ENCODE results near the gene LTV1. TPM values are rescaled to one million over a fixed set of nuclear protein-coding genes. Genes with fewer than 3 reads are reported as not detected.

LTV1 gene
- total RNA-seq, 1 experiment from 2014 or later = 20.7 TPM

GRCh38 chr6:143802833-143803565 lies 40.1 kb upstream of the LTV1 start:
- Histone ChIP-seq H3K36me3 (ENCODE audit: low read depth, low read length) (no peaks in the 10 kb centered on the region), H3K4me1 (ENCODE audit: insufficient read depth, low read length) (no peaks in the 10 kb centered on the region), H3K9ac (ENCODE audit: low read length) (no peak overlapping the region), H3K4me2 (ENCODE audit: low read length) (no peak overlapping the region), H3K27ac (ENCODE audit: low read length) (no peak overlapping the region), H3K27me3 (ENCODE audit: low read length) (no peaks in the 10 kb centered on the region), H4K20me1 (ENCODE audit: low read length) (no peaks in the 10 kb centered on the region), H3K9me2 (replicated peaks; ENCODE audit: low read length) (no peaks in the 10 kb centered on the region), H3F3A (ENCODE audit: low read length, unreplicated experiment) (no peaks in the 10 kb centered on the region), H3K79me2 (ENCODE audit: low read length) (no peaks in the 10 kb centered on the region), H3K9me3 (ENCODE audit: low read length) (no peaks in the 10 kb centered on the region), H2AFZ (ENCODE audit: low read length) (no peak overlapping the region), H3K4me3 (ENCODE audit: low read length) (no peak overlapping the region)
- intact Hi-C loops (cut with micrococcal nuclease) = no loop called here
- ChIA-PET POLR2A (ENCODE audit: unreplicated experiment) (no interaction called here), CTCF (no interaction called here)
- no peak for TF ChIP-seq EZH2 (IDR thresholded peaks at IDR 0.05; ENCODE audit: low read length, unreplicated experiment)
- no peak for TF ChIP-seq CTCF (conservative IDR thresholded peaks at IDR 0.05; ENCODE audit: low read depth, low read length)
- no peak for TF ChIP-seq EZH2phosphoT487 (IDR thresholded peaks at IDR 0.05; ENCODE audit: borderline replicate concordance, low read length)
- DNase-seq (no peak), ATAC-seq (no peak)
- no TSS peak for BruUV-seq (replicated peaks)

DNA sequence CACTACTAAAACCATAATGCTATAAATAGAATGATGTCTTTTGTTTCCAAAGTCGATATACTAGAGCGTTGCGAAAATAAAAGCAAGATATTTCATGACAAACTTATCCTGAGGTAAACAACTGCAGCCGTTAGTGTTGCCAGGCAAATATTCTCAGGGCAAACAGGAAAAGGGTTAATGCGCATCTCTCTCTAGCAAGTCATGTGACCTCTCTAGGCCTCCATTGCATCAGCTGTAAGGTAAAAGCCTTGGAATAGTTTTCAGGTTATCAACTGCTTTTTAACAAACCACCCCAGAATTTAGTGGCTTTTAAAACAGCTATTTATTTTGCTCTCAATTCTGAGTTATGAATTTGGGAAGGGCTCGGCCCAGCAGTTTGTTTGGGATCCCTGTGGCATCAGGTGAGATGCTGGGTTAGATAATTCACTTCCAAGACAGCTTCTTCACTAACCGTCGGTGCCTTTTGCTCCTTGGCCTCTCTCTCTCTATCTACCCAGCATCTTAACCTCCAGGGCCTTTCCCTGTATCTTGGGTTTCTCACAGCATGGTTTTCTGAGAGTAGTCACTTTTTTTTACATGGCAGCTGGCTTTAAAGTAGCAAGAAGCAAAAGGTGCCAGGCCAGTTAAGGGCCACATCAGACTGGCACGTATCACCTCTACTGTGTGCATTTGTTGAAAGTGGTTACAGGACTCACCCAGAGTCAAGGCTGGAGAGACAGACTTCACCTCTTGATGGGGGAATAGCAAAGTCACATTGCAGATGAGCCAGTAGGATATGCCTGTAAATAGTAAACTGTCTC lies 39.2 kb upstream of the LTV1 start:
- intact Hi-C loops (cut with micrococcal nuclease) = no loop called here
- no peaks in the 10 kb centered on the region for H3K36me3 ChIP-seq (ENCODE audit: low read depth, low read length)
- no peaks in the 10 kb centered on the region for H3F3A ChIP-seq (ENCODE audit: low read length, unreplicated experiment)
- BruUV-seq (replicated peaks) = no TSS peak
- ChIA-PET POLR2A (ENCODE audit: unreplicated experiment) (no interaction called here), CTCF (no interaction called here)
- H3K79me2 ChIP-seq (ENCODE audit: low read length) = no peaks in the 10 kb centered on the region
- no peak overlapping the region for H3K4me2 ChIP-seq (ENCODE audit: low read length)
- DNase-seq = no peak
- ATAC-seq = no peak
- H4K20me1 ChIP-seq (ENCODE audit: low read length) = no peaks in the 10 kb centered on the region
- H3K27me3 ChIP-seq (ENCODE audit: low read length) = no peaks in the 10 kb centered on the region
- no peak overlapping the region for H3K9ac ChIP-seq (ENCODE audit: low read length)
- H3K4me1 ChIP-seq (ENCODE audit: insufficient read depth, low read length) = no peaks in the 10 kb centered on the region
- H3K9me3 ChIP-seq (ENCODE audit: low read length) = no peaks in the 10 kb centered on the region
- H3K9me2 ChIP-seq (replicated peaks; ENCODE audit: low read length) = no peaks in the 10 kb centered on the region
- H2AFZ ChIP-seq (ENCODE audit: low read length) = no peak overlapping the region
- no peak overlapping the region for H3K4me3 ChIP-seq (ENCODE audit: low read length)
- TF ChIP-seq EZH2phosphoT487 (IDR thresholded peaks at IDR 0.05; ENCODE audit: borderline replicate concordance, low read length) (no peak), CTCF (conservative IDR thresholded peaks at IDR 0.05; ENCODE audit: low read depth, low read length) (no peak), EZH2 (IDR thresholded peaks at IDR 0.05; ENCODE audit: low read length, unreplicated experiment) (no peak)
- H3K27ac ChIP-seq (ENCODE audit: low read length) = no peak overlapping the region

DNA sequence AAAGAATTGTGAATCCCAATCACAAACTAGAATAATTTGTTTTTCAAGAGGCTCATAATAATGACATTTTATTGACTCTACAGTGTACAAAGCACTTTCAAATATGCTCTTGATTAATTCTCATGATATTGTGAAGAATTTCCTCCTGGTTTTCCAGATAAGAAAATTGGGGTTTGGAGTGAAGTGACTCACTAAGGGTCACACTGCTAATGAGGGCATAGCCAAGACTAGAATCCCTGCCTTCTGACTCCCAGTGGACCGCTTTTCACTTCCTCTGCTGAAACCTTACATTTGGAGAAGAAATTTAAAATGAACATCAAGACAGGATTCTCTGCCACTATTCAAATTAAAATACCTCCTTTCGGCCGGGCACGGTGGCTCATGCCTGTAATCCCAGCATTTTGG lies 38.3 kb upstream of the LTV1 start:
- no peak overlapping the region for H3K4me2 ChIP-seq (ENCODE audit: low read length)

More for the DNA sequence above, 38.3 kb upstream of the LTV1 start:
- Histone ChIP-seq H3K9me3 (ENCODE audit: low read length) (no peaks in the 10 kb centered on the region), H3K27ac (ENCODE audit: low read length) (no peak overlapping the region), H2AFZ (ENCODE audit: low read length) (no peak overlapping the region), H4K20me1 (ENCODE audit: low read length) (no peaks in the 10 kb centered on the region), H3K36me3 (ENCODE audit: low read depth, low read length) (no peaks in the 10 kb centered on the region), H3K27me3 (ENCODE audit: low read length) (no peaks in the 10 kb centered on the region), H3F3A (ENCODE audit: low read length, unreplicated experiment) (no peaks in the 10 kb centered on the region), H3K4me3 (ENCODE audit: low read length) (no peak overlapping the region), H3K4me1 (ENCODE audit: insufficient read depth, low read length) (no peaks in the 10 kb centered on the region), H3K9me2 (replicated peaks; ENCODE audit: low read length) (no peaks in the 10 kb centered on the region), H3K9ac (ENCODE audit: low read length) (no peak overlapping the region), H3K79me2 (ENCODE audit: low read length) (no peaks in the 10 kb centered on the region)
- intact Hi-C loops (cut with micrococcal nuclease) = no loop called here
- BruUV-seq (replicated peaks) = no TSS peak
- POLR2A ChIA-PET (ENCODE audit: unreplicated experiment) = no interaction called here
- no peak for TF ChIP-seq EZH2phosphoT487 (IDR thresholded peaks at IDR 0.05; ENCODE audit: borderline replicate concordance, low read length)
- no peak for TF ChIP-seq CTCF (conservative IDR thresholded peaks at IDR 0.05; ENCODE audit: low read depth, low read length)
- TF ChIP-seq EZH2 (IDR thresholded peaks at IDR 0.05; ENCODE audit: low read length, unreplicated experiment) = no peak
- no peak for DNase-seq
- CTCF ChIA-PET = no interaction called here
- ATAC-seq = no peak
